GM04503 (cell line): ENCODE results near the gene PCDHA4.
"Not testable (repeated sequence)": the region's sequence is repeated elsewhere in the genome, so short reads cannot be mapped to it uniquely, and the experiment has no call there.

Experiments used
- DNase-seq: peaks from one replicate; pipeline ENCODE4 v3.0.0-alpha.2; 2012; ENCODE audit warnings: low read depth

Gene PCDHA4

DNA sequence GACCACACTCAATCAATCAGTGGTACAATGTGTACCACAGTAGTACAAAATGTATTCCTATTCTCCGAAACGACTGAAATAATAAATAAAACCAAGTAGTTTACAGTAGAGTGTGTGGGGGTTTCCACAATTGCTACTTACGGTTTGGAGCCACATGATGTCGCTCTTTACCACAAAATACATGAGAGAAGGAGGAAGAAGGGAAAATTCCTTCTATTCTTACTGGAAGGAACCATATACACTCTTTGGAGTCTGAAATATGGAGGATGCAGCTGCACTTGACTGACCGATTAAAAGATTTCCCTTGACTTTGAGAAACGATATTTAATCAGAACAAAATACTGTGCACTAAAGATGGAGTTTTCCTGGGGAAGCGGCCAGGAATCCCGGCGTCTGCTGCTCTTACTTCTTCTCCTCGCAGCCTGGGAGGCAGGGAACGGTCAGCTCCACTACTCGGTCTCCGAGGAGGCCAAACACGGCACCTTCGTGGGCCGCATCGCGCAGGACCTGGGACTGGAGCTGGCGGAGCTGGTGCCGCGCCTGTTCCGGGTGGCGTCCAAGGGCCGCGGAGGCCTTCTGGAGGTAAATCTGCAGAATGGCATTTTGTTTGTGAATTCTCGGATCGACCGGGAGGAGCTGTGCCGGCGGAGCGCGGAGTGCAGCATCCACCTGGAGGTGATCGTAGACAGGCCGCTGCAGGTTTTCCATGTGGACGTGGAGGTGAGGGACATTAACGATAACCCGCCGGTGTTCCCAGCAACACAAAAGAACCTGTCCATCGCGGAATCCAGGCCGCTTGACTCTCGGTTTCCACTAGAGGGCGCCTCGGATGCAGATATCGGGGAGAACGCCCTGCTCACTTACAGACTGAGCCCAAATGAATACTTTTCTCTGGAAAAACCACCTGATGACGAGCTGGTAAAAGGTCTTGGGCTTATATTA, at the start of gene PCDHA4:
TSS of gene PCDHA4 (plus strand) at position 235 of the 942 bp plus-strand sequence.
- DNase-seq, result no peak

DNA sequence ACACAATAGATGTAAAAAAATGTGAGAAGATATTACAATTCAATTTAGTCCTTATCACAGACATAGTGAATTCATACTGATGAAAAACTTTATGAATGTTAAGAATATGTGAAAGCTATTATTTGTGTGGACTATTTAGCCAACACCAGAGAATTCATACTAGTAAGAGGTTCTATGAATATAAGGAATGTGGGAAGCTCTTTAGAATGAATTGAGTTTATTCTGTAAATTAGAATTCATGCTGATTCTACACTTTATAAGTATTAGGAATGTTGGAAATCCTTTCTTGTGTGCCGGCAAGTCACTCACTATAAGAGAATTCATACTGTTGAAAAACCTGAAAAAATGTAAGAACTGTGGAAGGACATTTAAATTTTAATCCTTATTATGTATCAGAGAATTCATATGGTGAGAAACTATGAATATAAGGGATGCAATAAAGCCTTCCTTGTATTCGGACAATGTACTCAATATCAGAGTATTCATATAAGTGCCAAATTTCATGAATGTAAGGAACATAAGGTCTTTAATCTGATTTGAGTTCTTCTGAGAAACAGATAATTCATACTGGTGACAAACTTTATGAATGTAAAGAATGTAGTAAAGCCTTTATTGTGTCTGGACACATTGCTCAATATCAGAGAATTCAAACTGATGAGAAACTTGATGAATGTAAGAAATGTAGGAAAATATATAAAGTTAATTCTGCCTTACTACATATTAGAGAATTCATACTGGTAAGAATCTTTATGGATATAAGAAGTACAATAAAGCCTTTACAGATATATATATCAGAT, 42.5 kb upstream of the PCDHA4 start:
- no peak for DNase-seq

DNA sequence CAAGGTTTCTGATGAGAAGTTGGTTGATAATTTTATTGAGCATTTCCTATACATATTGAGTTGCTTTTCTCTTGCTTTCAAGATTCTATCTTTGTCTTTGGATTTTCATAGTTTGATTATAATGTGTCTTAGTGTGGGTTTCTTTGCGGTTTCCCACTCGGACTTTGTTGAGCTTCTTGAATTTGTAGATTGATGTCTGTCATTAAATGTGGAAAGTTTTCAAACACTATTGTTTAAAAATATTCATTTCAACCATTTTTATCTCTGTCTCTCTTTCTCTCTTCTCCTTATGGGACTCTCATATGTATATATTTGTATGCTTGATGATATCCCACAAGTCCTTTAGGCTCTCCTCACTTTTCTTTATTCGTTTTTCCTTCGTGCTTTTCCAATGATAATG, 39.4 kb upstream of the PCDHA4 start:
- DNase-seq, result no peak

DNA sequence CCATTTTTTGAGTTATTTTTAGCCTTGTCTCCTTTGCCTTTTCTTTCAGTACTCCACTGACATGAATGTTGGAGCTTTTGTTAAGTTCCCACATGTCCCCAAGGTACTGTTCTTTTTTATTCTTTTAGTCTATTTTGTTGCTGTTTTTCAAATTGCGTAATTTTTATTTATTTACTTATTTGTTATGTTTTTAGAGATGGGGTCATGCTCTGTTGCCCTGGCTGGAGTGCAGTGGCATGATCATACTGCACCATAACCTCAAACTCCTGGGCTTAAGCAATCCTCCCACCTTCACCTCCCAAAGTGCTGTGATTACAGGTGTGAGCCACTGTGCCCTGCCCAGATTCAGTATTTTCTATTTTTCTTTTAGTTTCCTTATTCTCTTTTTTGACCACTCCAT, 26.4 kb upstream of the PCDHA4 start:
- DNase-seq, result no peak

DNA sequence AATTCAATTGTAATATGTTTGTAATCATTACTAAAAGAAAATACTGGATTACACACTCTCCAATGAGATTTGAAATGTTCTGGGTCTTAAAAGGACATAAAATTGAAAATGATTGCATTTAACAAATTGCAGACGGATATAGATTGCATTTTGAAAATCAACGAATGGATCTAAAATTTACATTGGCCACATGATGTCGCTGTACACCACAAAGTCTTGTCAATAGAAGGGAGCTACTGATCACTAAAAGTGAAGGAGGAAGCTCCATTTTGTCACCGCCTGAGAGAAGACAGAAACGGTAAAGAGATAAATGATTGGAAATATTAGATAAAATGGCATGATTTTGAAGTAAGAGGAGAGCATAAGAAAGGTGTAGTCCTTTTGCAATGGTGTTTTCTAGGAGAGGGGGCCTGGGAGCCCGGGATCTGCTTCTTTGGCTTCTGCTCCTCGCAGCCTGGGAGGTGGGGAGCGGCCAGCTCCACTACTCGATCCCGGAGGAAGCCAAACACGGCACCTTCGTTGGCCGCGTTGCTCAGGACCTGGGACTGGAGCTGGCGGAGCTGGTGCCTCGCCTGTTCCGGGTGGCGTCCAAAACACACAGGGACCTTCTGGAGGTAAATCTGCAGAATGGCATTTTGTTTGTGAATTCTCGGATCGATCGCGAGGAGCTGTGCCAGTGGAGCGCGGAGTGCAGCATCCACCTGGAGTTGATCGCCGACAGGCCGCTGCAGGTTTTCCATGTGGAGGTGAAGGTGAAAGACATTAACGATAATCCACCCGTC, 20.8 kb upstream of the PCDHA4 start, which contains the start of gene PCDHA1:
TSS of gene PCDHA1 (plus strand) at position 236 of the 782 bp plus-strand sequence.
- no peak for DNase-seq

DNA sequence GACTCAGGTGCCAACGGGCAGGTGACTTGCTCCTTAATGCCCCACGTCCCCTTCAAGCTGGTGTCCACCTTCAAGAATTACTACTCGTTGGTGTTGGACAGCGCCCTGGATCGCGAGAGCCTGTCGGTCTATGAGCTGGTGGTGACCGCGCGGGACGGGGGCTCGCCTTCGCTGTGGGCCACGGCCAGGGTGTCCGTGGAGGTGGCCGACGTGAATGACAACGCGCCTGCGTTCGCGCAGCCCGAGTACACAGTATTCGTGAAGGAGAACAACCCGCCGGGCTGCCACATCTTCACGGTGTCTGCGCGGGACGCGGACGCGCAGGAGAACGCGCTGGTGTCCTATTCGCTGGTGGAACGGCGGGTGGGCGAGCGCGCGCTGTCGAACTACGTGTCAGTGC, 19.4 kb upstream of the PCDHA4 start:
- DNase-seq, result not testable (repeated sequence)

DNA sequence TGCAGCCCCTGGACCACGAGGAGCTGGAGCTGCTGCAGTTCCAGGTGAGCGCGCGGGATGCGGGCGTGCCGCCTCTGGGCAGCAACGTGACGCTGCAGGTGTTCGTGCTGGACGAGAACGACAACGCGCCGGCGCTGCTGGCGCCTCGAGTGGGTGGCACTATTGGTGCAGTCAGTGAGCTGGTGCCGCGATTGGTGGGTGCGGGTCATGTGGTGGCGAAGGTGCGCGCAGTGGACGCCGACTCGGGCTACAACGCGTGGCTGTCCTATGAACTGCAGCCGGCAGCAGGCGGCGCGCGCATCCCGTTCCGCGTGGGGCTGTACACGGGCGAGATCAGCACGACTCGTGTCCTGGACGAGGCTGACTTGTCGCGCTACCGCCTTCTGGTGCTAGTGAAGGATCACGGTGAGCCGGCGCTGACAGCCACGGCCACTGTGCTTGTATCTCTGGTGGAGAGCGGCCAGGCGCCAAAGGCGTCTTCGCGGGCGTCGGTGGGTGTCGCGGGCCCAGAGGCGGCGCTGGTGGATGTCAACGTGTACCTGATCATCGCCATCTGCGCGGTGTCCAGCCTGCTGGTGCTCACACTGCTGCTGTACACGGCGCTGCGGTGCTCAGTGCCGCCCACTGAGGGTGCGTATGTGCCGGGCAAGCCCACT, 18.9 kb upstream of the PCDHA4 start:
- not testable (repeated sequence) for DNase-seq

DNA sequence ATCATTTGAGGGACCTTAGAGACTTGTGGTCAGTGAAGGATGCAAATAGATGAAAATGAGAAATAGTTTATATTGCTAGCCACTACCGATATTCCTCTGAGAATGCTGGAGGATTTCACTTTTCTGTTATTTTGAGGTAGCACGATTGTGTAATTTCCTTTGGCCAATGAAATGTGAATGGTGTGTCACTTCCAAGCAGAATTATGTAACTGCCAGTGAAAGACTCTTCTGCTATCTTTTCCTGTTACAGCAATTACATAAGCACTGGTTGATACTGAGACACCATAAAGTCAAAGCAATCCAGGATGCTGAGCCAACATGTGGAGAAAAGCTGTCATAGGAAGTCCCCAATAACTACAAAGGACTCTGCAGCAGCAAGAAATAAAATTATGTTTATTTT, 15.8 kb upstream of the PCDHA4 start:
- no peak for DNase-seq

DNA sequence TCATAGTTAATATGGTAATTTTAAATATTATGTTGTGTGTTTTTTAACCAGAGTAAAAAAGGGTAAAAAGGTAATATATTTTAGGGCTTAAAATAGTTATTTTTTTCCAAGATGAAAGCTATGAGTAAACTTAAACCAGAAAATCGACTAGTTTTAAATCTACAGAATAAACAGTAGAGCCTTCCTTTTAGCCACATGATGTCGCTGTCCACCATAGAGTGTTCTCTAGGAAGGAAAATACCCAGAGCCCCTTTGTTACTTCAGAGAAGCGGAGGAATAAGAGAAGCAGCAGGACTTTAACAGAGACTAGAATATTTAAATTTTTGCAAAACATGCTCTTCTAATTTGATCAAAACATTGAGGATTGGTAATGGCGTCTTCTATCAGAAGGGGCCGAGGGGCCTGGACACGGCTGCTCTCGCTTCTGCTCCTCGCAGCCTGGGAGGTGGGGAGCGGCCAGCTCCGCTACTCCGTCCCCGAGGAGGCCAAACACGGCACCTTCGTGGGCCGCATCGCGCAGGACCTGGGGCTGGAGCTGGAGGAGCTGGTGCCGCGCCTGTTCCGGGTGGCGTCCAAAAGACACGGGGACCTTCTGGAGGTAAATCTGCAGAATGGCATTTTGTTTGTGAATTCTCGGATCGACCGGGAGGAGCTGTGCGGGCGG, 12.1 kb upstream of the PCDHA4 start, which contains the start of gene PCDHA2:
TSS of gene PCDHA2 (plus strand) at position 258 of the 664 bp plus-strand sequence.
- DNase-seq, result no peak

DNA sequence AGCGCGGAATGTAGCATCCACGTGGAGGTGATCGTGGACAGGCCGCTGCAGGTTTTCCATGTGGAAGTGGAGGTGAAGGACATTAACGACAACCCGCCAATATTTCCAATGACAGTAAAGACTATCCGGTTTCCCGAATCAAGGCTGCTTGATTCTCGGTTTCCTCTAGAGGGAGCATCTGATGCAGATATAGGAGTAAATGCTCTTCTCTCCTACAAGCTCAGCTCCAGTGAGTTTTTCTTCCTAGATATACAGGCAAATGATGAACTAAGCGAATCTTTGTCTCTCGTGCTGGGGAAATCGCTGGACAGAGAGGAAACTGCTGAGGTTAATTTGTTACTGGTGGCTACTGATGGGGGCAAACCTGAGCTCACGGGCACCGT, 11.6 kb upstream of the PCDHA4 start:
- DNase-seq, result no peak

DNA sequence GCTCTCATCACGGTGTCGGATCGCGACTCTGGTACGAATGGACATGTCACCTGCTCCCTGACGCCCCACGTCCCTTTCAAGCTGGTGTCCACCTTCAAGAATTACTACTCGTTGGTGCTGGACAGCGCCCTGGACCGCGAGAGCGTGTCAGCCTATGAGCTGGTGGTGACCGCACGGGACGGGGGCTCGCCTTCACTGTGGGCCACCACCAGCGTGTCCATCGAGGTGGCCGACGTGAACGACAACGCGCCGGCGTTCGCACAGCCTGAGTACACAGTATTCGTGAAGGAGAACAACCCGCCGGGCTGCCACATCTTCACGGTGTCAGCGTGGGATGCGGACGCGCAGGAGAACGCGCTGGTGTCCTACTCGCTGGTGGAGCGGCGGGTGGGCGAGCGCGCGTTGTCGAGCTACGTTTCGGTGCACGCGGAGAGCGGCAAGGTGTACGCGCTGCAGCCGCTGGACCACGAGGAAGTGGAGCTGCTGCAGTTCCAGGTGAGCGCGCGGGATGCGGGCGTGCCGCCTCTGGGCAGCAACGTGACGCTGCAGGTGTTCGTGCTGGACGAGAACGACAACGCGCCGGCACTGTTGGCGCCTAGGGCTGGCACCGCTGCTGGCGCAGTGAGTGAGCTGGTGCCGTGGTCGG, 10.7 kb upstream of the PCDHA4 start:
- DNase-seq, result not testable (repeated sequence)

DNA sequence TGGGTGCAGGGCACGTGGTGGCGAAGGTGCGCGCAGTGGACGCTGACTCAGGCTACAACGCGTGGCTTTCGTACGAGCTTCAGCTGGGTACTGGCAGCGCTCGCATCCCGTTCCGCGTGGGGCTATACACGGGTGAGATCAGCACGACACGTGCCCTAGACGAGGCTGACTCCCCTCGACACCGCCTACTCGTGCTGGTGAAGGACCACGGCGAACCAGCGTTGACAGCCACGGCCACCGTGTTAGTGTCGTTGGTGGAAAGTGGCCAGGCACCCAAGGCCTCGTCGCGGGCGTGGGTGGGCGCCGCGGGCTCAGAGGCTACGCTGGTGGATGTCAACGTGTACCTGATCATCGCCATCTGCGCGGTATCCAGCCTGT, 10.2 kb upstream of the PCDHA4 start:
- DNase-seq, result no peak

DNA sequence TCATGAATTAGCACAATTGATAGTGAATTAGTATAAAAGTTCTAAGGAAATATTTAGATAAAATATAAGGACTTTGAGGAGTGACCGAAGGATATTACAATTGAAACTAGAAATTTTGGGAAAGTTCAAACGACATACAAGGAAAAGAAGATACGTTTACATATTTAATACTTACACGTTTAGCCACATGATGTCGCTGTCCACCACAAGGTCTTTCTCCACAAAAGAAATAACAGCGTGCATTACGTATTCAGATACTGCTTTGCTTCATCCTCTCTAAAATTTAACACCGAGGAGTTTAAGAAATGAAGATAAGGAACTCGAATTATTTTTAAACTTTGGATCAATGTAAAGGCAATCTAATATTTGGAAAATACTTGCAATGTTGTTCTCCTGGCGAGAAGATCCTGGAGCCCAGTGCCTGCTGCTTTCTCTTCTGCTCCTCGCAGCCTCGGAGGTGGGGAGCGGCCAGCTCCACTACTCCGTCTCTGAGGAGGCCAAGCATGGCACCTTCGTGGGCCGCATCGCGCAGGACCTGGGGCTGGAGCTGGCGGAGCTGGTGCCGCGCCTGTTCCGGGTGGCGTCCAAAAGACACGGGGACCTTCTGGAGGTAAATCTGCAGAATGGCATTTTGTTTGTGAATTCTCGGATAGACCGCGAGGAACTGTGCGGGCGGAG, 5.9 kb upstream of the PCDHA4 start, which contains the start of gene PCDHA3:
TSS of gene PCDHA3 (plus strand) at position 242 of the 678 bp plus-strand sequence.
- DNase-seq, result peak; percentile 15

DNA sequence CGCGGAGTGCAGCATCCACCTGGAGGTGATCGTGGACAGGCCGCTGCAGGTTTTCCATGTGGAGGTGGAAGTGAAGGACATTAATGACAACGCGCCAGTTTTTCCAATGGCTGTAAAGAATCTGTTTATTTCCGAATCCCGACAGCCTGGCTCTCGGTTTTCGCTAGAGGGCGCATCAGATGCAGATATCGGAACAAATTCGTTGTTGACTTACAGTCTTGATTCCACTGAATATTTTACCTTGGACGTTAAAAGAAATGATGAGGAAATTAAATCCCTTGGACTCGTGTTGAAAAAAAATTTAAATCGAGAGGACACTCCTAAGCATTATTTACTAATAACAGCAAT, 5.4 kb upstream of the PCDHA4 start:
- no peak for DNase-seq

DNA sequence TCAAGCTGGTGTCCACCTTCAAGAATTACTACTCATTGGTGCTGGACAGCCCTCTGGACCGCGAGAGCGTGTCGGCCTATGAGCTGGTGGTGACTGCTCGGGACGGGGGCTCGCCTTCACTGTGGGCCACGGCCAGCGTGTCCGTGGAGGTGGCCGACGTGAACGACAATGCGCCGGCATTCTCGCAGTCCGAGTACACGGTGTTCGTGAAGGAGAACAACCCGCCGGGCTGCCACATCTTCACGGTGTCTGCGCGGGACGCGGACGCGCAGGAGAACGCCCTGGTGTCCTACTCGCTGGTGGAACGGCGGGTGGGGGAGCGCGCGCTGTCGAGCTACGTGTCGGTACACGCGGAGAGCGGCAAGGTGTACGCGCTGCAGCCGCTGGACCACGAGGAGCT, 4.5 kb upstream of the PCDHA4 start:
- DNase-seq, result not testable (repeated sequence)

DNA sequence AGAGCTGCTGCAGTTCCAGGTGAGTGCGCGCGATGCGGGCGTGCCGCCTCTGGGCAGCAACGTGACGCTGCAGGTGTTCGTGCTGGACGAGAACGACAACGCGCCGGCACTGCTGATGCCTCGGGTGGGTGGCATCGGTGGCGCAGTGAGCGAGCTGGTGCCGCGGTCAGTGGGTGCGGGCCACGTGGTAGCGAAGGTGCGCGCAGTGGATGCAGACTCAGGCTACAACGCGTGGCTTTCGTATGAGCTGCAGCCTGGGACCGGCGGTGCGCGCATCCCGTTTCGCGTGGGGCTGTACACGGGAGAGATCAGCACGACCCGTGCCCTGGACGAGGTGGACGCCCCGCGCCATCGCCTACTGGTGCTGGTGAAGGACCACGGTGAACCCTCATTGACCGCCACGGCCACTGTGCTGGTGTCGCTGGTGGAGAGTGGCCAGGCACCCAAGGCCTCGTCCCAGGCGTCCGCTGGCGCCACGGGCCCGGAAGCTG, 4.0 kb upstream of the PCDHA4 start:
- DNase-seq, result no peak

DNA sequence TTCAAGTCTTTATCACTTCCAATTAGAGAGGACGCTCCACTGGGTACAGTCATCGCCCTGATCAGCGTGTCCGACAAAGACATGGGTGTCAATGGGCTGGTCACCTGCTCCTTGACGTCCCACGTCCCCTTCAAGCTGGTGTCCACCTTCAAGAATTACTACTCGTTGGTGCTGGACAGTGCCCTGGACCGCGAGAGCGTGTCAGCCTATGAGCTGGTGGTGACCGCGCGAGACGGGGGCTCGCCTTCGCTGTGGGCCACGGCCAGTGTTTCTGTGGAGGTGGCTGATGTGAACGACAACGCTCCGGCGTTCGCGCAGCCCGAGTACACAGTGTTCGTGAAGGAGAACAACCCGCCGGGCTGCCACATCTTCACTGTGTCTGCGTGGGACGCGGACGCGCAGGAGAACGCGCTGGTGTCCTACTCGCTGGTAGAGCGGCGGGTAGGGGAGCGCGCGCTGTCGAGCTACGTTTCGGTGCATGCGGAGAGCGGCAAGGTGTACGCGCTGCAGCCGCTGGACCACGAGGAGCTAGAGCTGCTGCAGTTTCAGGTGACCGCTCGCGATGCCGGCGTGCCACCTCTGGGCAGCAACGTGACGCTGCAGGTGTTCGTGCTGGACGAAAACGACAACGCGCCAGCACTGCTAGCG, 1.5 kb downstream of the PCDHA4 start:
- not testable (repeated sequence) for DNase-seq

DNA sequence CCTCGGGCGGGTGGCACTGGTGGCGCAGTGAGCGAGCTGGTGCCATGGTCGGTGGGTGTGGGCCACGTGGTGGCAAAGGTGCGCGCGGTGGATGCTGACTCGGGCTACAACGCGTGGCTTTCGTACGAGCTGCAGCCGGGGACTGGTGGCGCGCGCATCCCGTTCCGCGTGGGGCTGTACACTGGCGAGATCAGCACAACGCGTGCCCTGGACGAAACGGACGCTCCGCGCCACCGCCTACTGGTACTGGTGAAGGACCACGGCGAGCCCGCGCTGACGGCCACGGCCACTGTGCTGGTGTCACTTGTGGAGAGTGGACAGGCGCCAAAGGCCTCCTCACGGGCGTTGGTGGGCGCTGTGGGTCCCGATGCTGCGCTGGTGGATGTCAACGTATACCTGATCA, 2.0 kb downstream of the PCDHA4 start:
- no peak for DNase-seq
